AG04449 (cell line): ENCODE measurements around the gene EMC10.
"Not testable (repeated sequence)": the region's sequence is repeated elsewhere in the genome, so short reads cannot be mapped to it uniquely, and the experiment has no call there.

Source experiments
- CTCF ChIA-PET: fragments of 350-600 bp; formaldehyde crosslinking; extraction: SDS; loops from one replicate; lab custom pipeline; 2021; ENCODE audit warnings: antibody characterized with exemption; lab: Yijun Ruan, JAX
- POLR2A ChIA-PET: fragments of 400-600, 350-600 bp; formaldehyde crosslinking; extraction: SDS; loops from one replicate; lab custom pipeline; 2020; ENCODE audit warnings: antibody characterized with exemption, inconsistent platforms; lab: Yijun Ruan, JAX
- DNase-seq: peaks from one replicate; pipeline ENCODE4 v3.0.0-alpha.2; 2010; ENCODE audit warnings: low read depth, low spot score
- H3K4me3 ChIP-seq: 2 replicates; pipeline ENCODE4 v1.5.1; 2011; ENCODE audit warnings: low read depth, mild to moderate bottlenecking, control low read depth, low read length
- TF ChIP-seq, protein P1 (sequence below): IDR thresholded peaks from one replicate; pipeline ENCODE4 v1.5.1; 2011; ENCODE audit warnings: mild to moderate bottlenecking, moderate library complexity, low read length, control low read depth, inconsistent platforms; ENCODE audit not compliant: insufficient read depth; ENCODE audit errors: missing control alignments

EMC10 gene

DNA sequence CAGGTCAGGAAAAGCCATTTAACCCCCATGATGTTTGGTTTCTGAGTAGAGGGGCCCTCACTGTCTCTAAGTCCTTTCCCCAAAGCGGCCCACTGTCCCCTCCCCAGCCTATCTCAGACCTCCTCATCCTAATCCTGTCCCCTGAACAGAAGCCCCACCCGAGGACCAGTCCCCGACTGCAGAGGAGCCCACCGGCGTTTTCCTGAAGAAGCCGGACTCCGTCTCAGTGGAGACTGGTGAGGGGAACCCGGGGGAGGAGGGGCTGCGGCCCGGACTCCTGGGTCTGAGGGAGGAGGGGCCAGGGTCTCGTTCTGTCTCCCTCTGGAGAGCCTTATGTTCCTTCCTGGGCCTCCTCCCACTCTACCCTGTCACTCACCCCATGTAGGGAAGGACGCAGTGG, 40.7 kb upstream of the EMC10 start:
- ChIA-PET POLR2A (no interaction called here), CTCF (no interaction called here)
- no peak for DNase-seq
- TF ChIP-seq, protein P1, sequence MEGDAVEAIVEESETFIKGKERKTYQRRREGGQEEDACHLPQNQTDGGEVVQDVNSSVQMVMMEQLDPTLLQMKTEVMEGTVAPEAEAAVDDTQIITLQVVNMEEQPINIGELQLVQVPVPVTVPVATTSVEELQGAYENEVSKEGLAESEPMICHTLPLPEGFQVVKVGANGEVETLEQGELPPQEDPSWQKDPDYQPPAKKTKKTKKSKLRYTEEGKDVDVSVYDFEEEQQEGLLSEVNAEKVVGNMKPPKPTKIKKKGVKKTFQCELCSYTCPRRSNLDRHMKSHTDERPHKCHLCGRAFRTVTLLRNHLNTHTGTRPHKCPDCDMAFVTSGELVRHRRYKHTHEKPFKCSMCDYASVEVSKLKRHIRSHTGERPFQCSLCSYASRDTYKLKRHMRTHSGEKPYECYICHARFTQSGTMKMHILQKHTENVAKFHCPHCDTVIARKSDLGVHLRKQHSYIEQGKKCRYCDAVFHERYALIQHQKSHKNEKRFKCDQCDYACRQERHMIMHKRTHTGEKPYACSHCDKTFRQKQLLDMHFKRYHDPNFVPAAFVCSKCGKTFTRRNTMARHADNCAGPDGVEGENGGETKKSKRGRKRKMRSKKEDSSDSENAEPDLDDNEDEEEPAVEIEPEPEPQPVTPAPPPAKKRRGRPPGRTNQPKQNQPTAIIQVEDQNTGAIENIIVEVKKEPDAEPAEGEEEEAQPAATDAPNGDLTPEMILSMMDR, result no peak
- H3K4me3 ChIP-seq, result no peak overlapping the region

DNA sequence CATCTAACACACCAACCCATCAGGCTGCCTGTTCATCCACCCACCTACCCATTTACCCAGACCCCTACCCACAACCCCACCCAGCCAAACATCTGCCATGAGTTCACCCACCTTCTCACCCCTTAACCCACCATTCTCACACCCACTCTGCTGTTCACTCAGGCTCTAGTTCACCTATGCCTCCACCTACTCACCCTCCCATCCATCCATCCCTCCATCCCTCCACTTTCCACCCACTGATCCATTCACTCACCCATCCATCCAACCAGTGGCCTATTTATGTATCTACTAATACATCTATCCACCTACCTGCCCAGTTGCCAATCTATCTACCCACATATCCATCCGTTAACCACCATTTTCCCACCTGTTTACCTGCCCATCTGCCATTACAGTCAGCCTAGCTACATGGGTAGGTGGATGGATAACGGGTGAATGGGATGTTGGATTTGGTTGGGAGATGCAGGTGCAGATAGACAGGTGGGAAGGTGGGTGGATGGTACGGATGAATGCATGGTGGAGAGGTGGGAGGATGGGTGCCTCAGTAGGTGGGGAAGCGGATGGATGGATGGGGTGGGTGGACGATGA, 38.4 kb upstream of the EMC10 start:
- TF ChIP-seq, protein P1, result no peak
- ChIA-PET POLR2A (no interaction called here), CTCF (no interaction called here)
- no peak for DNase-seq
- H3K4me3 ChIP-seq, result no peak overlapping the region

DNA sequence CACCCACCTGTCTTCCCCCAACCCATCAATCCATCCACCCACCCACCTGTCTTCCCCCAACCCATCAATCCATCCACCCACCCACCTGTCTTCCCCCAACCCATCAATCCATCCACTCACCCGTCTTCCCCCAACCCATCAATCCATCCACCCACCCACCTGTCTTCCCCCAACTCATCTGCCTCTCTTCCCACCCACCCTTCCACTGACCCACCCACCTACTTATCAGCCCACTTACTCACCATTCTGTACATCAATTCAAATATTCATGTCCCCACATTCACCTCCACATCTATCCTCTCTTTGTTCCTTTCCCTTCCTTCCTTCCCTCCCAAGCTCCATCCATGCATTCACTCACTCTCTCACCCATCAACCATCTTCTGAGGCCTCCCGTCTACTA, 37.2 kb upstream of the EMC10 start:
- POLR2A ChIA-PET, H3K4me3 ChIP-seq, DNase-seq, CTCF ChIA-PET: not testable (repeated sequence)

DNA sequence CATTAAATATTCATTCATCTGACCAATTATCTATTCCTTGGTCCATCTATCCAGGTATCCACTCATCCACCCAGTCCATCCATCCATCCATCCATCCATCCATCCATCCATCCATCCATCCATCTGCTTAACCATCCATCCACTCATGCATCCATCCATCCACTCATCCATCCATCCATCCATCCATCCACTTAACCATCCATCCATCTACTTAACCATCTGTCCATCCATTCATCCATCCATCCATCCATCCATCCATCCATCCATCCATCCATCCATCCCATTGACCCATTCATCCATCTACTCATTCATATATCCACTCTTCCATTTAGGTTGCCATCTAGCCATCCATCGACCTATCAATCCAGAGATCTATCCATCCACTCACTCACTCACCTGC, 32.2 kb upstream of the EMC10 start:
- no peak overlapping the region for H3K4me3 ChIP-seq
- no peak for DNase-seq
- POLR2A ChIA-PET, result no interaction called here
- CTCF ChIA-PET, result interaction anchor here (1.2 to 1.3 kb wide), 2 partner anchors 14 to 29 kb away, joined by 3 read pairs; no protein-coding TSS in a partner anchor
- TF ChIP-seq, protein P1, result no peak

DNA sequence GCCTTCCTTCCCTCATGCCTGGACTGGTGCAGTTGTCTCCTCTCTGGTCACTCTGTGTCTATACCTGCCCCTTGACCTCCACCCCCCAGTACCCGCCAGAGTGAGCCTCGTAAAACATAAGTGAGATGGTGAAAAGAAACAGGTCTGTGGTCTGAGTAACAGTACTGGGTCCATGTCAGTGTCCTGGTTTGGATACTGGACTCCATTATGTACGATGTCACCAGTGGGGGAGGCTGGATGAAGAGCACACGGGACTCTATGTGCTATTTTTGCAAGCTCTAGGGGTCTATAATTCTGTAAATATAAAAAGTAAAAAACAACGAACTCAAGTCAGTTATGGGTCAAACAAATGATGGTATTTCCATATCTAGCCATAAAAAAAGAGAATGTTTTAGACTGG, 29.3 kb upstream of the EMC10 start:
- POLR2A ChIA-PET, result no interaction called here

DNA sequence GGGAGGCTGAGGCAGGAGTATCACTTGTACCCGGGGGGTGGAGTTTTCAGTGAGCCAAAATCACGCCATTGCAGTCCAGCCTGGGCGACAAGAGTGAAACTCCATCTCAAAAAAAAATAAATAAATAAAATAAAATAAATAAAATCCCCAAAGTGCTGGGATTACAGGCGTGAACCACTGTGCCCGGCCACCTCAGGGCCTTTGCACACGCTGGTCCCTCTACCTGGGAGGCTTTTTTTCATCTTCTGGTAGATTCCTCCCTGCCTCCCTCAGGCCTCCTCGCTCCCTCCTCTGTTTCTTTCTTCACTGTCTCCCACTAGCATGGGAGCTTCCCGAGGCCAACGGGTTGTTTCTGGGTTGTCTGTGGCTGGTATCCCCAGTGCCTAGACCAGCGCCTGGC, 28.6 kb upstream of the EMC10 start:
- ChIA-PET POLR2A (no interaction called here), CTCF (interaction anchor here (1.2 kb wide), 1 partner anchor 91 kb away, joined by 3 read pairs; no protein-coding TSS in a partner anchor)
- TF ChIP-seq, protein P1, result no peak
- no peak overlapping the region for H3K4me3 ChIP-seq
- no peak for DNase-seq

More for the DNA sequence above, 29.3 kb upstream of the EMC10 start:
- DNase-seq, result no peak
- TF ChIP-seq, protein P1, result no peak
- no peak overlapping the region for H3K4me3 ChIP-seq
- CTCF ChIA-PET, result no interaction called here
